Mucosa of descending colon (tissue), 3 donors: ENCODE measurements around the gene PTH1R. TPM values are rescaled to one million over a fixed set of nuclear protein-coding genes. Genes with fewer than 3 reads are reported as not detected.
A peak's percentile ranks its signal among the peaks of the same experiment; 100 is the strongest.

Experiments
- ATAC-seq: fragments of 200-7000 bp; cut with Tn5 transposase; one replicate; pipeline ENCODE4 v1.9.1; 2020; ENCODE audit warnings: mild to moderate bottlenecking, moderate library complexity
- DNase-seq, 3 donors: peaks; one replicate each; pipeline ENCODE4 v3.0.0-alpha.2; 2020
- H3K36me3 ChIP-seq: fragments of 200-600 bp; one replicate; pipeline ENCODE4 v1.8.0; 2021; ENCODE audit warnings: low read depth, mild to moderate bottlenecking
- H3K4me1 ChIP-seq: fragments of 200-600 bp; one replicate; pipeline ENCODE4 v1.8.0; 2021; ENCODE audit warnings: low read depth, mild to moderate bottlenecking
- H3K4me3 ChIP-seq: fragments of 200-600 bp; one replicate; pipeline ENCODE4 v1.8.0; 2021; ENCODE audit warnings: mild to moderate bottlenecking
- H3K9me3 ChIP-seq: fragments of 200-600 bp; one replicate; pipeline ENCODE4 v1.8.0; 2021; ENCODE audit warnings: mild to moderate bottlenecking
- CTCF ChIP-seq: fragments of 200-600 bp; IDR thresholded peaks from one replicate; pipeline ENCODE4 v1.8.0; 2022; ENCODE audit warnings: antibody characterized with exemption, mild to moderate bottlenecking
- intact Hi-C, 2 donors: fragments of 100-400 bp; cut with DNase I in 1 of 2; cut with micrococcal nuclease in 1 of 2; formaldehyde crosslinking; loops; one replicate each; pipeline versions ENCODE4 v1.11.0 to v1.11.1; 2022; cut with DNase I, micrococcal nuclease
- total RNA-seq, 3 donors: library from RNA; stranded (reverse); fragmentation: NEBNext Ultra II Directional in 2 of 3; extraction: Animal tissue kit (Norgen Biotek cat#: 25700) in 2 of 3; gene quantifications; one replicate each; pipeline versions ENCODE4 v1.2.1 to v1.2.4, GENCODE V29; 2021 to 2023
- donor health status: DM: no; HTN: no; CAD: no; lungs with moderate emphysema.
- donor health status: DM: no; HTN: no; CAD: no.
- donor health status: DM: no; HTN: yes; CAD: no.

The PTH1R gene
- total RNA-seq, 3 donors from 2014 or later, result 0.87 to 4.6 (median 1.9) TPM

GRCh38 chr3:46849686-46850467, 27.6 kb upstream of the PTH1R start:
- Histone ChIP-seq H3K4me1 (peaks cover 5% of the 10 kb centered on the region), H3K4me3 (no peak overlapping the region), H3K9me3 (no peaks in the 10 kb centered on the region), H3K36me3 (no peaks in the 10 kb centered on the region)
- ATAC-seq (no peak), DNase-seq (peak in 1 of 3 donors; percentile 17)
- TF ChIP-seq CTCF, result no peak
- intact Hi-C loops, result loop anchor here in 1 of 2 donors (10.0 kb wide), 1 partner anchor 145 kb away; the partner anchor contains the start of gene TMIE

GRCh38 chr3:46850468-46850779, 27.1 kb upstream of the PTH1R start:
- intact Hi-C loops, result no loop called here
- Histone ChIP-seq H3K4me3 (no peak overlapping the region), H3K36me3 (no peaks in the 10 kb centered on the region), H3K4me1 (peaks cover 5% of the 10 kb centered on the region), H3K9me3 (no peaks in the 10 kb centered on the region)
- TF ChIP-seq CTCF, result no peak
- ATAC-seq (no peak), DNase-seq (peak in 1 of 3 donors; percentile 12)

- Histone ChIP-seq H3K4me3 (no peak overlapping the region), H3K9me3 (no peaks in the 10 kb centered on the region), H3K36me3 (no peaks in the 10 kb centered on the region), H3K4me1 (no peaks in the 10 kb centered on the region)
- TF ChIP-seq CTCF, result no peak
- no peak for ATAC-seq
- intact Hi-C loops, result no loop called here
- DNase-seq, result peak in 1 of 3 donors; percentile 17
These were observed 25.9 kb upstream of the PTH1R start for GRCh38 chr3:46851364-46852333.

GRCh38 chr3:46852334-46852720, 25.2 kb upstream of the PTH1R start:
- DNase-seq, result peak in 1 of 3 donors; percentile 15
- H3K9me3 ChIP-seq, result no peaks in the 10 kb centered on the region
- ATAC-seq, result no peak
- no peak overlapping the region for H3K4me3 ChIP-seq
- no peaks in the 10 kb centered on the region for H3K4me1 ChIP-seq
- TF ChIP-seq CTCF, result no peak
- no peaks in the 10 kb centered on the region for H3K36me3 ChIP-seq
- intact Hi-C loops, result no loop called here

- ATAC-seq (no peak), DNase-seq (peak in 1 of 3 donors; percentile 10)
- no peaks in the 10 kb centered on the region for H3K36me3 ChIP-seq
- no peak overlapping the region for H3K4me3 ChIP-seq
- H3K9me3 ChIP-seq, result no peaks in the 10 kb centered on the region
- TF ChIP-seq CTCF, result no peak
- intact Hi-C loops, result no loop called here
- no peaks in the 10 kb centered on the region for H3K4me1 ChIP-seq
These were observed 24.6 kb upstream of the PTH1R start for GRCh38 chr3:46852839-46853355.
